Loucy (cell line): ENCODE data around the gene HAUS8.

Source experiments
- H2AFZ ChIP-seq: fragments of 200-600 bp; sonication (generic); 2 replicates; pipeline ENCODE4 v1.6.0; 2016; ENCODE audit warnings: antibody characterized with exemption, mild to moderate bottlenecking, low read length, moderate library complexity
- H3F3A ChIP-seq: fragments of 200-600 bp; 2 replicates; pipeline ENCODE4 v1.6.0; 2016; ENCODE audit warnings: antibody characterized with exemption, low read depth, mild to moderate bottlenecking
- H3K27me3 ChIP-seq: fragments of 200-600 bp; sonication (generic); 2 replicates; pipeline ENCODE4 v1.6.1; 2014; ENCODE audit warnings: low read length, mild to moderate bottlenecking; ENCODE audit not compliant: insufficient read depth, poor library complexity, severe bottlenecking
- H3K36me3 ChIP-seq: fragments of 200-600 bp; sonication (generic); 2 replicates; pipeline ENCODE4 v1.6.1; 2016; ENCODE audit warnings: low read length; ENCODE audit not compliant: insufficient read depth
- H3K4me1 ChIP-seq: fragments of 200-600 bp; sonication (generic); 2 replicates; pipeline ENCODE4 v1.5.1; 2014; ENCODE audit warnings: low read length, mild to moderate bottlenecking; ENCODE audit not compliant: insufficient read depth, poor library complexity, severe bottlenecking
- H3K4me2 ChIP-seq: fragments of 200-600 bp; sonication (generic); 2 replicates; pipeline ENCODE4 v1.6.0; 2014; ENCODE audit warnings: antibody characterized with exemption, low read length, low read depth, mild to moderate bottlenecking; ENCODE audit not compliant: poor library complexity, severe bottlenecking
- H3K4me3 ChIP-seq: fragments of 200-600 bp; sonication (generic); 2 replicates; pipeline ENCODE4 v1.5.1; 2014; ENCODE audit warnings: low read length, mild to moderate bottlenecking, mixed read lengths; ENCODE audit not compliant: poor library complexity, severe bottlenecking
- H3K79me2 ChIP-seq: fragments of 200-600 bp; sonication (generic); 2 replicates; pipeline ENCODE4 v1.6.1; 2014; ENCODE audit warnings: low read length; ENCODE audit not compliant: insufficient read depth
- H3K9ac ChIP-seq: fragments of 200-600 bp; sonication (generic); 2 replicates; pipeline ENCODE4 v1.6.0; 2014; ENCODE audit warnings: mild to moderate bottlenecking, low read depth, low read length, moderate library complexity; ENCODE audit not compliant: poor library complexity, severe bottlenecking
- H3K9me2 ChIP-seq: fragments of 200-600 bp; sonication (generic); replicated peaks from 2 replicates; pipeline ENCODE4 v1.6.1; 2016; ENCODE audit warnings: low read depth, low read length, mixed read lengths
- H3K9me3 ChIP-seq: fragments of 200-600 bp; sonication (generic); 2 replicates; pipeline ENCODE4 v1.6.1; 2014; ENCODE audit warnings: mild to moderate bottlenecking, antibody characterized with exemption, low read length, low read depth; ENCODE audit not compliant: insufficient read depth
- H4K20me1 ChIP-seq: fragments of 200-600 bp; sonication (generic); 2 replicates; pipeline ENCODE4 v1.6.0; 2014; ENCODE audit warnings: antibody characterized with exemption, low read length, mild to moderate bottlenecking; ENCODE audit not compliant: insufficient read depth, poor library complexity, severe bottlenecking
- EZH2phosphoT487 ChIP-seq: fragments of 200-600 bp; IDR thresholded peaks from 2 replicates; pipeline ENCODE4 v1.6.1; 2018; ENCODE audit warnings: antibody characterized with exemption, mild to moderate bottlenecking, moderate library complexity, borderline replicate concordance
- TF ChIP-seq, protein P1 (sequence below): fragments of 200-600 bp; sonication (generic); conservative IDR thresholded peaks from 2 replicates; pipeline ENCODE4 v1.5.1; 2014; ENCODE audit warnings: mild to moderate bottlenecking, antibody characterized with exemption, low read length

The HAUS8 gene

DNA sequence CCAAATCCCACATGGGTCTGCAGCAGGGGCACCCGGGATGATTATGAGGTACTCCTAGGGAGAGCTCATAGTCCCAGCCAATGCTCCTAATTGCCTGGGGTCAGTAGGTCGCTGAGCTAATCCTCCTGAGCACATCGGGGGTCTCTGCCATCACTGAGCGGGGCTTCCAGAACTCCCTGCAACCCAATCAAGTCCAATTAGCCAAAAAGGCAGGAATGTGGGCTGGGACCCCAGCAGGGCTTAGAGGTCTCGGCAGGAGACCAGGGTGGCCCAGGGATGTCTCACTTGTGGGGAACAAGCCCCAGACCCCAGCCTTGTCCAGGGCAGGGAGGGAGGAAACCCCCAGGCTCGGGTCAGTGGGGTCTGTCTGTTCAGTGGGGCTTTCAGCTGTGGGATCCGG, 31.5 kb downstream of the HAUS8 start:
- Histone ChIP-seq H4K20me1 (no peaks in the 10 kb centered on the region), H3K9me2 (no peaks in the 10 kb centered on the region), H3K27me3 (no peaks in the 10 kb centered on the region), H3K36me3 (peaks cover 14% of the 10 kb centered on the region; the same call in 1 of the 2 replicates), H3K4me3 (no peak overlapping the region), H3F3A (no peaks in the 10 kb centered on the region), H3K9ac (no peak overlapping the region), H3K9me3 (no peaks in the 10 kb centered on the region), H3K4me2 (no peak overlapping the region), H2AFZ (no peak overlapping the region), H3K4me1 (no peaks in the 10 kb centered on the region), H3K79me2 (no peaks in the 10 kb centered on the region)
- TF ChIP-seq, protein P1, sequence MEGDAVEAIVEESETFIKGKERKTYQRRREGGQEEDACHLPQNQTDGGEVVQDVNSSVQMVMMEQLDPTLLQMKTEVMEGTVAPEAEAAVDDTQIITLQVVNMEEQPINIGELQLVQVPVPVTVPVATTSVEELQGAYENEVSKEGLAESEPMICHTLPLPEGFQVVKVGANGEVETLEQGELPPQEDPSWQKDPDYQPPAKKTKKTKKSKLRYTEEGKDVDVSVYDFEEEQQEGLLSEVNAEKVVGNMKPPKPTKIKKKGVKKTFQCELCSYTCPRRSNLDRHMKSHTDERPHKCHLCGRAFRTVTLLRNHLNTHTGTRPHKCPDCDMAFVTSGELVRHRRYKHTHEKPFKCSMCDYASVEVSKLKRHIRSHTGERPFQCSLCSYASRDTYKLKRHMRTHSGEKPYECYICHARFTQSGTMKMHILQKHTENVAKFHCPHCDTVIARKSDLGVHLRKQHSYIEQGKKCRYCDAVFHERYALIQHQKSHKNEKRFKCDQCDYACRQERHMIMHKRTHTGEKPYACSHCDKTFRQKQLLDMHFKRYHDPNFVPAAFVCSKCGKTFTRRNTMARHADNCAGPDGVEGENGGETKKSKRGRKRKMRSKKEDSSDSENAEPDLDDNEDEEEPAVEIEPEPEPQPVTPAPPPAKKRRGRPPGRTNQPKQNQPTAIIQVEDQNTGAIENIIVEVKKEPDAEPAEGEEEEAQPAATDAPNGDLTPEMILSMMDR, result no peak
- TF ChIP-seq EZH2phosphoT487, result no peak

GRCh38 chr19:17041976-17042375, 33.3 kb downstream of the HAUS8 start:
- H4K20me1 ChIP-seq, result no peaks in the 10 kb centered on the region
- TF ChIP-seq, protein P1, result no peak
- TF ChIP-seq EZH2phosphoT487, result no peak
- H3K9me3 ChIP-seq, result no peaks in the 10 kb centered on the region
- no peaks in the 10 kb centered on the region for H3K9me2 ChIP-seq
- H3K27me3 ChIP-seq, result no peaks in the 10 kb centered on the region
- no peaks in the 10 kb centered on the region for H3F3A ChIP-seq
- no peak overlapping the region for H3K4me3 ChIP-seq
- no peaks in the 10 kb centered on the region for H3K4me1 ChIP-seq
- H3K79me2 ChIP-seq, result no peaks in the 10 kb centered on the region
- H3K36me3 ChIP-seq, result no peaks in the 10 kb centered on the region
- H3K4me2 ChIP-seq, result no peak overlapping the region
- H2AFZ ChIP-seq, result no peak overlapping the region
- H3K9ac ChIP-seq, result no peak overlapping the region

- TF ChIP-seq EZH2phosphoT487, result no peak
- TF ChIP-seq, protein P1, result no peak
- no peaks in the 10 kb centered on the region for H3K79me2 ChIP-seq
Measured at GRCh38 chr19:17037966-17038500, 37.2 kb downstream of the HAUS8 start.

More at GRCh38 chr19:17037966-17038500, 37.2 kb downstream of the HAUS8 start:
- Histone ChIP-seq H3K4me1 (no peaks in the 10 kb centered on the region), H3K9ac (no peak overlapping the region), H3K4me2 (no peak overlapping the region), H3K9me2 (no peaks in the 10 kb centered on the region), H3K27me3 (no peaks in the 10 kb centered on the region), H4K20me1 (no peaks in the 10 kb centered on the region), H3K9me3 (no peaks in the 10 kb centered on the region), H3K36me3 (no peaks in the 10 kb centered on the region), H3K4me3 (no peak overlapping the region), H2AFZ (no peak overlapping the region), H3F3A (no peaks in the 10 kb centered on the region)
